Activated CD4-positive, alpha-beta T cell treated with anti-CD3 and anti-CD28 coated beads, Interleukin-2, Interleukin-4, amounts not matched to agents 100 ng/mL and 50 ng/mL, durations not matched to agents 16 hours and 8 hours (primary cell): Measurements from ENCODE around the gene GRIN1.
"Not testable (repeated sequence)": the region's sequence is repeated elsewhere in the genome, so short reads cannot be mapped to it uniquely, and the experiment has no call there.

ENCODE experiments used
- DNase-seq: peaks from one replicate; pipeline ENCODE4 v3.0.0-alpha.2; 2020; ENCODE audit warnings: low spot score

The GRIN1 gene

GRCh38 chr9:137111788-137112563 is 27.0 kb upstream of the GRIN1 start:
- DNase-seq: no peak

DNA sequence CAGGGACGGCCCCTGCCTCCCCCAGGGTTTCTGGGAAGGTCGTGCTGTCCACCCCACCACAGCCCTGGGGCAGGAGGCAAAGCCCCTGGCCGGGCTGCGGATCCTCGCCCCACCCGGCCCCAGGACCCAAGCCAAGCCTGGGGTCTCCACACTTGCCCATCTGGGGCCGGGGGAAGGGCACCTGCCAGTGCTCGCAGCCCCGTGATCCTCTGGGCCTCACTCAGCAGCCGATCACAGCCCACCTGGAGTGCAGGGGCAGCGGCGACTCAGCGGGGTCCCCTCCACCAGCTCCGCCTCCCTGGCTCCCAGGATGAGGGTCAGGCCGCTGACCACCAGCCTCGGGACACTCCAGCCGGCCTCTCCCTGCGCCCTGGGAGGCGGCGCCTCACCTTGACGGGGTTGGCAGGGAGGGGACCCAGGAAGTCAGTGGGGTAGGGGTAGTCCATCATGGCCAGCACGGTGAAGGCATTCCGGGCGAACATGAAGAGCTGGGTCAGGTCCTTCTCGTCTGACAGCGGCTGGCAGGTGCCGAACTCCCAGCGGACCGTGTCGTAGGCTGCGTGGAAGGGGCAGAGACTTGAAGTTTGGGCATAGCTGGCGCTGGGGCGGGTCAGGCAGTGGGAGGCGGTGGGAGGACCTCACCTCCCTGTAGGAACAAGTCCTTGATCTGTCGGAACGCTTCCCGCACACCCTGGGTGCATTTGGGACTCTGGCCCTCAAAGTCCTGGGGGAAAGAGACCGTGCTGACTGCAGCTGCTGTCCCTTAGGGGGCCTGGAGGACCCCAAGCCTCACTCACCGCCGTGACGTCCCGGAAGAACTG is 26.2 kb upstream of the GRIN1 start:
- no peak for DNase-seq

GRCh38 chr9:137113385-137114159 is 25.4 kb upstream of the GRIN1 start:
- DNase-seq: no peak

- no peak for DNase-seq
These were observed 24.7 kb upstream of the GRIN1 start for GRCh38 chr9:137114220-137114612.

DNA sequence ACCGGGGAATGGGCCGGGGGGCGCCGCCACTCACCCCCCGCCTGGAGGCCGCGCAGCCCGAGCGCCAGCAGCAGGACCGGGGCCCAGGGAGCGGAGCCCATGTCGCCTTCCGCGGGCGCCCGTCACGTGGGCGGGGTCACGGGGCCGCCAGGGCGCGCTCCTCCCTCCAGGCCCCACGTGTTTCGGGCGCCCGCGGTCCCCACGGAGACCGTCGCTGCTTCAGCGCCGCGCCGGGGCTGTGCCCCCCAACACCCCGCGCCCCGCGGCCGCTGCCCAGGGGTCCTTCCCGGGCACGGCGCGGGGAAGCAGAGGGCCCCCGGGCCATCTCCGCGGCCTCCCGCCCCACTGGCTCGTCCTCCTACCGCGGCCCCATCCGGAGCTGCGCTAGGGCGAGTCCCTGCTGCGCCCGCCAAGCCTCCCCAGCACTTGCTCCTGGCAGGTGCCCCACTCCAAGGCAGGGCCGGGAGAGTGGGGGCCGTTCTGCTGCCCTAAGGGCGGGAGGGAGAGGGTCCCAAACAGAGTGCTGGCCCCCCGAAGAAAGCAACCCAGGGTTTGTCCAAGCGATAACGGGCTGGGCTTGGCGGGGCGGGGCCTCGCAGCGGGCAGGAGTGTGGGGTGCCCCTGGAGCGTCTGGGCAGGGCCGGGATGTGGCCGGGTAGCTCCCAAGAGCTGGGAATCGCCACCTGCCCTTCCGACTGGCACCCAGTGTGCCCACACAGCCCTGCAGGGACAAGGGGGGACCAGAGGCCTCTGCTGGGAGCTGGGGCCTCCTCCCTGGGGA is 24.2 kb upstream of the GRIN1 start, which contains the start of gene DPP7:
Gene DPP7, minus strand, starts transcription at position 121 of the 781 bp plus-strand sequence. Its CDS starts 20 bp downstream, at position 101.
- DNase-seq: peak; percentile 74

DNA sequence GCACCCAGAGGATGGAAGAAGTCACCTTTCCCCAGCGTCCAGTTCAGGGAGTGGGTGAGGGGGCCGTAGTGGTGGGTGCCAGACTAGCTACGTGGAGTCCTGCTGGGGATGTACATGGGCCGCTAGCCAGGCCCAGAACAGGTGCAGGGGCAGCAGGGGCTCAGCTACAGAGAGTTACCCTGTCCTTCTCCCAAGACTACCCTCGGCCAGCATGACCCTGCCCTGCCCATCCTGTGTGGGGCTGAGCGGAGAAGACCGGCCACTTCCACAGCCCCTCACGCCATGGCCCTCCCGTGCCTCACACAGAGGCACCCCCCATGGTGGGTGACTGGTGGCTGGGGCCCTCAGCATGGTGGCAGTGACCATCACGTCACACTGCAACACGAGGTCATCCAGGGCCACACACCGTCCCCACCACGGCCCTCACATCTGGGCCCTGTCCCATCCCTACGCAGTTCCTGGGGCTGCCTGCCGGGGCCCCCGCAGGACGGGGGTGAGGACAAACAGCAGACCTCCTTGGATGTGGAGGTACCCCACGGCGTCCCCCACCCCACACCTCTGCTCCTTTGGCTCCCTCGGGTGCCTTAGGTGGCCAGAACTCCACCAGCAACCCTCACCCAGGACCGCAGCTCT is 23.4 kb upstream of the GRIN1 start:
- DNase-seq: no peak

DNA sequence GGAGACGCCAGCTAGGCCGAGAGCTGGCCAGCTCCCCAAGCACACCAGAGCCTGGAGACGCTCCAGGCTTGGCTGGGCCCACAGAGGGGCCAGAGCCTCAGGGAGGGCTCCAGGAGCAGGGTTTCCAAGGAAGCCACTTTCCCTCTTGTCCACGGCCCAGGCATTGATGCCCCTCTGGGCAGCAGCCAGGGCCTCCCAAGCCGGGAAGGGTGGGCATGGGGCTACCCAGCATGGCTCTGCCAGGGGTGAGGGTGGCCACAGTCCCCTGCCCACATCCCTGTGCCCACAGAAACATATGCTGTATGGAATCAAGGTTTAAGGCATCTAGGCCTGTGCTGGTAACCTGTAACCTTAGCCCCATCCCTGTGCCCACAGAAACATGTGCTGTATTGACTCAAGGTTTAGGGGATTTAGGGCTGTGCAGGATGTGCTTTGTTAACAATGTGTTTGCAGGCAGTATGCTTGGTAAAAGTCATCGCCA is 22.9 kb upstream of the GRIN1 start:
- DNase-seq: no peak

DNA sequence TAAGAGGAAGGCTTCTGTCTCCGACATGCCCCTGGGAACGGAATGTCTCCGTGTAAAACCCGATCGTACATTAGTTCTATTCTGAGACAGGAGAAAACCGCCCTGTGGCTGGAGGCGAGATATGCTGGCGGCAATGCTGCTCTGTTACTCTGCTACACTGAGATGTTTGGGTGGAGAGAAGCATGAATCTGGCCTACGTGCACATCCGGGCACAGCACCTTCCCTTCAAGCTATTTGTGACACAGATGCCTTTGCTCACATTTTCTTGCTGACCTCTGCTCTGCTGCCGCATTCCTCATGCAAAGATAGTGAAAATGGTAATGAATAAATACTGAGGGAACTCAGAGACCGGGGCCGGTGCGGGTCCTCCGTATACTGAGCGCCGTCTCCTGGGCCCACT is 22.2 kb upstream of the GRIN1 start:
- DNase-seq: no peak

- no peak for DNase-seq
These were observed 21.7 kb upstream of the GRIN1 start for GRCh38 chr9:137117269-137117731.

DNA sequence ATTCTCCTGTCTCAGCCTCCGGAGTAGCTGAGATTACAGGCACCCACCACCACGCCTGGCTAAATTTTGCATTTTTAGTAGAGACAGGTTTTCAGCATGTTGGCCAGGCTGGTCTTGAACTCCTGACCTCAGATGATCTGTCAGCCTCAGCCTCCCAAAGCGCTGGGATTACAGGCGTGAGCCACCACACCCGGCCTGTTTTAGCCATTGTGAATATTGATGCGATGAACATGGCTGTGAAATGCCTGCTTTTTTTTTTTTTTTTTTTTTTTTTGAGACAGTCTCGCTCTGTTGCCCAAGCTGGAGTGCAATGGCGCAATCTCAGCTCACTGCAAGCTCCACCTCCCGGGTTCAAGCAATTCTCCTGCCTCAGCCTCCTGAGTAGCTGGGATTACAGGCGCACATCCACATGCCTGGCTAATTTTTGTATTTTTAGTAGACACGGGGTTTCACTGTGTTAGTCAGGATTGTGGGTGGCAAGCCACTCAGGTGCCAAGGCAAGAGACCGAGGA is 20.8 kb upstream of the GRIN1 start:
- DNase-seq: not testable (repeated sequence)

- DNase-seq: not testable (repeated sequence)
These were observed 16.8 kb upstream of the GRIN1 start for GRCh38 chr9:137121927-137122795.

GRCh38 chr9:137122796-137123467 is 16.0 kb upstream of the GRIN1 start:
- DNase-seq: not testable (repeated sequence)

GRCh38 chr9:137123468-137123837 is 15.5 kb upstream of the GRIN1 start:
- no peak for DNase-seq

DNA sequence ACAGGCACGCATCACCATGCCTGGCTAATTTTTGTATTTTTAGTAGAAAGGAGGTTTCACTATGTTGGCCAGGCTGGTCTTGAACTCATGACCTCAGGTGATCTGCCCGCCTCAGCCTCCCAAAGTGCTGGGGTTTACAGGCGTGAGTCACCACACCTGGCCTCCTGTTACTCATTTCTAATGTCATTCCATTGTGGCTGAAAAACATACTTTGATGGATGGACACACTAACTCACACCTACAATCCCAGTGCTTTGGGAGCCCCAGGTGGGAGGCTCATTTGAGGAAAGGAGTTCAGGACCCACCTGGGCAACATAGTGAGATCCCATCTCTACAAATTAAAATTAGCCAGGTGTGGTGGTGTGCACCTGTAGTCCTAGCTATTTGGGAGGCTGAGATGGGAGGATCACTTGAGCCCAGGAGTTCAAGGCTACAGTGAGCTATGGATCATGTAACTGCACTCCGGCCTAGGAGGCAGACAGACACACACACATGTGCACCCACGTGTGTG is 14.9 kb upstream of the GRIN1 start:
- DNase-seq: not testable (repeated sequence)

- DNase-seq: no peak
These were observed 12.2 kb upstream of the GRIN1 start for GRCh38 chr9:137126786-137127185.

- peak; percentile 53 for DNase-seq
These were observed 11.4 kb upstream of the GRIN1 start for GRCh38 chr9:137127301-137128157.

DNA sequence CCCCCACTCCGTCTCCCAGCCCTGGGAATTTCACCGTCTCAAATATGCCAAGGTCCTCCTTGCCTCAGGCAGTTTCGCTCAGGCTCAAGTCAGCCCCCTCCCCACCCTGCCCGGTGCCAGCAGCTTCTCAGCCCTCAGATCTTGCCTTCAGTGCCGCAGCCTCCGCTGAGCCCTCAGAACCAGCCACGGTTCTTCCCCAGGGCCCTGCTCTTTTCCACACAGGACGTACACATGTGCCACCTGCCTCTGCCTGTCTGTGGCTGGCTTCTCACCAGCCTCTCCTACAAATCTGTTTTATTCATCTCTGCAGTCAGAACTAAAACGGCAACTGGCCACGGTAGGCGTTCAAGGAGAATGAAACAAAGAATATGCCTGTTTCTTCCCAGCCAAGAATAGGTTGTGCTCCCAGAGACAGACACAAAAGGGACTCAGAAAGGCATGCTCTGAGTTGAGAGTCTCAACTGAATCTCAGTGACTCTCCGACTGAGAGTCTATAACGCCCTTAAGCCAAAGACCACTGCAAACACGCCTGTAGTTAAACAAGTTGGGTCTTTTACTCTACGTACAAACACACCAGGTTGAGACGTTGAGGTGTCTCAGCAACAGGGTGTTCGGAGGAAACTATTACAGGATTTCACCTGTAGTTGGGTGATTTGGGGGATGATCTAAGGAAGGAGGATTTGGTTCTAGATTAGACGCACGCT is 10.6 kb upstream of the GRIN1 start:
- no peak for DNase-seq
